ENCODE results near the gene NEMP1.
"Not testable (repeated sequence)": the region's sequence is repeated elsewhere in the genome, so short reads cannot be mapped to it uniquely, and the experiment has no call there.

NEMP1 gene

DNA sequence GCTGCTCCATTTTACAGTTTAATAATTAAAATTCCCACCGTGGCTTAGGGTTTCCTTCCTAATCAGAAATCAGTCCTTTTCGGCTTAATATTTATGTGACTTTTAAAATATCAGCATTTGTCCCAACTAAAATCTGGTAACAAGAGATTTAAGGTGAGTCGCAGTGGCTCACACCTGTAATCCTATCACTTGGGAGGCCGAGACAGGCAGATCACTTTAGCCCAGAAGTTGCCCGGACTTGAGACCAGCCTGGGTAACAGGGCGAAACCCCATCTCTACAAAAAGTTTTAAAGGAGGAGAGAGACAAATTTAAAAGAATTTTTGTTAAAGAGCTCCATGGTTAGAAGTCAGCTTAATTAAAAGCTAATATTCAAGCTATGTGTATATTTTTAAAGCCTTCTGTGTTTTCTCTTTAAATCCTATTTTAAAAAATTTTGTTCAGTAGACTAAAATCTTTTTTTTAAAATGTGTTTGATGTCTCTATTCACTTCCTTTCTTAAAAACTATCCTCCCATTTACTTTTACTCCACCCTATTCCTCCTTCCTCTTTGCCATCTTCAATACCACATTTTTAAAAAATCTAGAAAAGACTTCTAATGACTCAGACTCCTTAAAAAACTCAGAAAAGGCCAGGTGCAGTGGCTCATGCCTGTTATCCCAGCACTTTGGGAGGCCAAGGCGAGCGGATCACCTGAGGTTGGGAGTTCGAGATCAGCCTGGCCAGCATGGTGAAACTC, 58.4 kb downstream of the NEMP1 start:
- no peak for DNase-seq

DNA sequence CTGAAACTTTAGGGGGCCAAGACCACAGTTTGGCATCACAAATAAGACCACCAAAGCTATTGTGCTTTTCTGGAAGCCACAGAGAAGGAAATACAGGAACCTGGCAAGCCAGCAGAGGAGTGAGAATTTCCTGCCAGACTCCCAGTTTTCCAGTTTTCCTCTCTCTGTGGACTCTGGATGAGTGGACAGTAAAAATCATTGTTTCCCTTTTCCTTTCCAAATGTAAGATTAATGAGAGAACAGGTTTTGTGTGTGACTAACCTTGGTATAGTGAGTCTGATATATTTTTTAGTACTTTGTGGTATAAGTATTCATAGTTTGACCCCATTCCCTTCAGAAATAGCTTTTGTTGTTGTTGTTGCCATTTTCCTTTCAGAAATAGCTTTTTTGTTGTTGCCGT, 59.7 kb downstream of the NEMP1 start:
- no peak for DNase-seq

DNA sequence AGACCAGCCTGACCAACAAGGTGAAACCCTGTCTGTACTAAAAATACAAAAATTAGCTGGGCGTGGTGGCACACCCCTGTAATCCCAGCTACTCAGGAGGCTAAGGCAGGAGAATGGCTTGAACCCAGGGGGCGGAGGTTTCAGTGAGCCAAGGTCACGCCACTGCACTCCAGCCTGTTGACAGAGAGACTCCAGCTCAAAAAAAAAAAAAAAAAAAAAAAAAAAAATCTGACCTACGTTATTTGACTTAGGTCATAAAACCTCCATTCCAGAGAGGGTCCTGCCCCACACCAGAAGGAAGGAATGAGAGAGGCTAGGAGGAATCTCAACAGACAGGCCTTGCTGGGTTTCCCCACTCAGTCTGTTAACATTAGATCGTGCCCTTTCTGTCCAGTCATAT, 60.2 kb downstream of the NEMP1 start:
- not testable (repeated sequence) for DNase-seq

DNA sequence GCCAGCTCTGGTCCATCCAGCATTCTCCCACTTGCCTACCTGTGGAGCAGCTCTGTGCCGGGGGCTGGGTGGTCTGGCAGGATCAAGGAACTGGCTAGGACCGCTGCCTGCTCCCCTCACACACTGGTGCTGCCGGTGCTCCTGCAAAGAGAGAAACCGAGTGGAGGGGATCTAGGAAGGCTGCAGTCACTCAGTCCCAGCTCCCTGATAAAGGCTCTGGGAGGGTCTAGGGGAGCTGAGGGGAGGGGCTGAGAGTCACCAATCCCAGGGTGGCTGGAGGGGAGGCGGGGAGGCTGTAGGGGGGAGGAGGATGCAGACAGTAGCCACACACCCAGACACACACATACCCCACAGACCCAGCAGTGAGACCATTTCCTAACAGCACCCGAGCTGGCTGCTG, 62.2 kb downstream of the NEMP1 start, which contains the start of gene TAC3:
TAC3 (minus strand) TSS at position 182 of the 400 bp plus-strand sequence. CDS start 732 bp downstream, outside the sequence.
- DNase-seq = no peak

DNA sequence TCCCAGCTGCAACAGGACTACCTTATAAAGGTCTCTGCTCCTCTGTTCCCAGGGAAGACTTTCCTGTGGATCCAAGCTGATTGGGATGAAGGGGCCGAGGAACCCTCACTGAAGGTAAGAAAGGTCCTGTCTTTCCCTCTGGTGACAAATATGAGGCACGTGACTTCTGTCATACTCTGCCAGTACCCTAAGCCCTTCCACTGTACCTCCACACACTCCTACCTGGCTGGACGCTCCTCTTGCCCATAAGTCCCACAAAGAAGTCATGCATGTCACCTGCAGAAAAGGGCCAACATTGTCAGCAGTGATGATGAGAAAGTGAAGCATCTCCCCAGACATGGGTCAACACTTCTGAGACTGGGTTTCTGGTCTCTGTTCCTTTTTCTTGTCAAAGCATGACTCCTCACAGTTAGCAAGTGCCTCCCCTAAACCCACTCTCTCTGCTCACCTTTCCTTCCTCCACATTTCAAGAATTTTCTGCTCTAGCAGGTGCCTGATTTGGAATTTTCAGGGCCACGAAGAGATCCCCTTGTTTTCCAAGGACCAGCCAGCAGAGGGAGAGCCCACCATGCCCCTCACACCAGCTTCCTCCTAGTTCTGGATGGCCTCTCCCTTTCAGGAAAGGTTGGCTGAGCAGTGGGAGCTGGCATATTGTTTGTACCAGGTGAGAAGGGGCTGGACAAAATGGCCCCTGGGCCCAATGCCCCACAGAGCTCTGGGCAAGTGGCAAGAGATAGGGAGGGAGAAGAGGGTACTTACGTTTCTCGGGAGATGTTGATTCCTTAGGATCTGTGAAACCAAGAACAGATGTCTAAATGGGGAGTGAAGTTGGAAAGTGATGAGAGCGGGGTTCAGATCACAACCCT, 65.8 kb downstream of the NEMP1 start:
- DNase-seq = no peak

DNA sequence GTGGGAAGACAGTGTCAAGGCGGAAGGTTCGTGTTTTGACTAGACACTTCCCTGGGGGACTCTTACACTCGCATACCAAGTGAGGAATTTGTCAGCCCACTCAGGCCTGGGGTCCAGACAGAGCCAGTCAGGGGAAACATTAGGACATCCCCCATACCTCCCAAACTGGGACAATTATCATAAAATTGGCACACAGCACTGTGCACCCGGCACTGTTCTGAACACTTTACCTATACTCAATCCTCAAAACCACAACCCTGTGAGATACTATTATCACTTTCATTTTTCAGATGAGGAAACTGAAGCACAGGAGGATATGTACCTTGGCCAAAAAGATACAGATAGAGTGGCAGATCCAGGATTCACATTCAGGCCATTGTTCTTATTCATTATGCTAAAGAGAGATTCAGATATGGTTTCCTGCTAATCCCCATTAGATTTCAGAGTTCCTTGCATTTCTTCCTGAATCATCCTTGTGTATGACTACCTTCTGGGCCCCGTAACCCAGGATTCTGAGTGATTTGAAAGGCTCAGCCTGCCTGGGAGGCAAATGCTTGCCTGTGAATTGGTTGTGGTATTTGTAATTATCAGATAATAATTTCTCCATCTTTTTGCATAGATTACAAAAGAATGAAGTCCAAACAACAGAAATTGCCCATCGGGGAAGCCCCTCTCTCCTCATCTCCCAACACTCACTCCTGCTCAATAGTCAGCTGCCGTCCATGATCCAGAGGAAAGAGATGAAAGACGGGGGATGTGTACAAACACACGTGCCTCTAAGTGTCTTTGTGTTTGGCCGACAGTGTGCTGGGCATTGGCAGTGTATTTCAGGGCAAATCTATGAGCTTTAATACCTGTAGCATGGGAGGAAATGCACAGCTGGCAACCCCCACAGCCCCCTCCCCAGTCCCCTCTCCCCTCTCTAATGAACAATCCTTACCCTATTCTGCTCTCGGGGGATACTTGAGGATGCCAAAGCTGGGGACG, 66.9 kb downstream of the NEMP1 start:
- no peak for DNase-seq

DNA sequence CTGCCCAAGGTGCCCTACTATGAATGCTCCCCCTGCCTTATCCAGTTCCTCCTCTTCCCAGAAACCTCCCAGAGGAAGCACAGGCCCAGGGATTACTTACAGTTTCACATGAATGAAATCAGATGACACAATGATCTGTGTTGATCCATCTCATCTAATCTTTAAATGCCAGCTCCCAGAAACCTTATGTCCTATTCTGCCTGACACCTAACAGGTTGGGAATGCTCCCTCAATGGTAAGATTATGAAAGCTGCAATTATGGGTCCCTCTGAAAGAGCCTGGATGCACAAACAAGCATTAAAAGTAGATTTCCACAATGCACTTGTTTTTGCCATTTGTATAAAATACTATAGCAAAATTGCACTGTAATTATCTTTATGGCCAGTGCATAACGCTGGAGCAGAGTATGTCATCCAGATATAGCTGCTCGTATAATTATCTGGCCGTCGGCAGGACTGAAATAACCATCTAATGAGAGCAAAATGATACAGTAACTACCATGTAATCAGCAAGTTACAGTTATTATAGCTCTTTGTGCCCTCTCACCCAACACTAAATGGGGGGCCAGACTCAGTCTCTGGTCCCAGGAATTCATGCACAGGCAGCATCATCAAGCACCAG, 67.9 kb downstream of the NEMP1 start:
- DNase-seq = no peak

DNA sequence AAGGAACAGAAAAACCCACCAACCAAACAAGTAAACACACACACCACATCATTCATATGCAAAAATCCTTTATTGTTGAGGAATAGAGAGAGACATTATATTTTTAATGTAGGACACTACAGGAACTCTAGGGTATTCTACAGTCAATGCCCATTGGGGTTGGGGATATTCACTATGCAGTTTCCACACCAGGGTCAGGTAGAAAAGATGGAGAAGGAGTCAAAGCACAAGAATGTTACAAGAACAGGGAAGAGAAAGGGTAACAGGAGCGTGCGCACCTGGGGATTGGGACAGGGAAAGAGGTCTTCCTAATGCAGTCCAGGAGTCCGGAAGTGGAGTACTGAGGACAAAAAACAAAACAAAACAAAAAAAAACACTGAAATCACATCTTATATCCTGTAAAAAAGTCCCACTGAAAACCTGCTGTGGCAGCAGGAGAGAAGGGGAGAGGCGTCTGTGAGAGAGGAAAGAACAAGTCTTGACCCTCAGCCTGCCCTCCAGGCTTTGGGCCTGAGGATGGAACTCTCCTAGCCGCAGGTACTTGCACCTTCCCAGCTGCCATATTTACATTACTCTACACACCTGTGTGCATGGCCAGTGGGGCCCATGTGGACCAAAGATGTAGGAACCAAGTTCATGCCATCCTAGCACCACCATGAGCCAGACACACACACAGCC, 68.5 kb downstream of the NEMP1 start:
- no peak for DNase-seq

DNA sequence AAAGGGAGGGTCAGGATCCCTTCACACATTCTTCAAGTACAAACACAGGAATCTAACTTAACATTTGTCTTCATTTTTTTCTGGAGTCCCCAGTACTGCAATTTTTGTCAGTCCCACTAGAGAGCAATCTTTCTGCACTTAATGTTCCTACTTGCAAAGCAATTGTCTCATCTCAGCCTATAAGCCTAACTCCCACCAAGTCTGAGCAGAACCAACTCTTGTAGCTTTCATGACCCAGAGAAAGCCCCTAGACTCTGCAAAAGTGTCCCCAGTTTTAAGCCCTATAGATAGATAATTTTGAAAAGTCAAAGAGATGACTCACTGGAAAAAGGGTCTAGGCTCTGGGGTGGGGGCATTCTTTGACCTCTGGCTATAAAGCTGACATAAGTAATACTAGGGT, 70.4 kb downstream of the NEMP1 start:
- peak; percentile 49 for DNase-seq

DNA sequence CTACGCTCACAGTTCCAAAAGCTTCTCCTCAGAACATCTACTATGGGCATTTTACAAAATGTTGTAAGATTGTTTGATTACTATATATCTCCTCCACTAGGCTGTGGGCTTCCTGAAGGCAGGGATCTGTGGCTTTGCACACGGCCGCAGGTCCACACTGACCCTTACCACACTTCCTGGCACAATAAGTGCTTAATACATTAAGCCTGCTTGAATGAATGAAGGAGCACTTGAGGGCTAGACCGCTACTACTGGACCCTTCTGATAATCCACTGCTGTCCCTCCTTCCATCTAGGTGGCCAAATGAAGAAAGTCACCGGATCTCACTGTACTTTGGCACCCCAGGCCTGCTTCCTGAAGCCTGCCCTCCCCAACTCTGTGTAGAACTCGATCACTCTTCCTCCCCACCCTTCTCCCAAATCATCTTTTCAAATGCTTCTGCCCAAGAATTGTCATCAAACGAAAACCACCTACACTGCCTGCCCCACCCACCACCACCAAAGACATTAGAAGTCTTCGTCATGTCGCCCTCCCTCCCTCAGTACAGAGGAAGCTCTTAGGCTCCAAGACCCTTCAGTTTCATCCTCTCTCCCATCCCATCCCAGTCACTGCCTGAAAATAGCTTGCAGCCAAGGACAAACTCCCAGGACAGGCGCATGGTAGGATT, 71.6 kb downstream of the NEMP1 start:
- no peak for DNase-seq

DNA sequence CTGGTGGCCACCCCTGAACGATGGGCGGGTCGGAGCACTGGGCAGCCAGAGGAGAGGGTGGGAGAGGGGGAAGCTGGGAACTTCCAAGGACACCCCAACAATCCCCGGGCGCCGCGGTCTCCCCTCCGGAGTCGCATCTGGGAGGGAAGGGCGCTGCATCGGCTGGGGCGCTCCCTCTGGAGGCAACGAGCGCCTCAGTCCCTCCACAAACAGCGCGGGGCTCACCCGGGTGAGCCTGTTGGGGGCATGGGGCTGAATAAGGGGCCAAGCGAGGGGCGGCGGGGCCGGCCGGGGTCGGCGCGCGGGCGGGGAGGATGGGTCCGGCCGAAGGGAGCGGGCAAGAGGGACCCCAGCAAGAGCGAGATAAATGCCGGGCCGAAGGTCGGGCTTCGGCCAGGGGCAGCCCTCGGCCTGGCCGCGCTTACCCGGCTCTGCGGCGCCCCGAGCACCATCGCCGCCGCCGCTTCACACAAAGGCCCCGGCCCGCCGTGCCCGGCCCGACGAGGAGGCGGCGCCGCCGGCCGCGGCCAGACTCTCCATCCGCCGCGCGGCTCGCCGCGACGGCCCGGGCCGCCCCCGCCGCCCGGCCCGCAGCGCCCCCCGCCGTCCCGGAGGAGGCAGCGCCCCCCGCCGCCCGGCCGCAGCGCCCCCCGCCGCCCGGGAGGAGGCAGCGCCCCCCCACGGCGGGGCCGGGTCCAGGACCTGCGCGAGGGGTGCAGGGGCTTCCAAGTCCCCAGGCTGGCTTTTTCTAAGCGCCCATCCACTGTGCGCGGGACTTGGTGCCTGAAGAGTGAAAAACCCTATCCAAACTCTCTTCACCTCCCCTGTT, 72.4 kb downstream of the NEMP1 start, which contains the start of gene ZBTB39:
ZBTB39 (minus strand) TSS at position 567 of the 829 bp plus-strand sequence. CDS start 1,629 bp downstream, outside the sequence.
- DNase-seq = peak; percentile 62
